A673 (cell line): ENCODE data around the gene BACH2. TPM values are rescaled to one million over a fixed set of nuclear protein-coding genes. Genes with fewer than 3 reads are reported as not detected.

Source experiments
- BruUV-seq: library from RNA; stranded (reverse); fragments of 400-500 nt; replicated peaks from 2 replicates; lab custom pipeline; 2021; lab: Mats Ljungman, UMichigan
- CTCF ChIA-PET: fragments of 300-600 bp; sonication (Branson Sonifier 250); formaldehyde crosslinking; loops from one replicate; lab custom pipeline; 2022; ENCODE audit warnings: antibody characterized with exemption; lab: Charles Lee
- POLR2A ChIA-PET: fragments of 300-600 bp; sonication (Branson Sonifier 250); formaldehyde crosslinking; loops from one replicate; lab custom pipeline; 2022; ENCODE audit warnings: antibody characterized with exemption; ENCODE audit not compliant: low non-redundant PET; lab: Charles Lee
- DNase-seq: peaks from one replicate; pipeline ENCODE4 v3.0.0-alpha.2; 2015; ENCODE audit warnings: low spot score
- H3K27ac ChIP-seq: fragments of 200-600 bp; sonication (generic); 2 replicates; pipeline ENCODE4 v1.5.1; 2016; ENCODE audit warnings: mixed run types, low read depth, mild to moderate bottlenecking, mixed read lengths, antibody characterized with exemption, low read length; ENCODE audit not compliant: poor library complexity, severe bottlenecking
- H3K27me3 ChIP-seq: fragments of 200-600 bp; sonication (generic); replicated peaks from 2 replicates; pipeline ENCODE4 v1.6.1; 2017; ENCODE audit warnings: mixed run types, low read depth, mild to moderate bottlenecking, mixed read lengths, antibody characterized with exemption, low read length; ENCODE audit not compliant: insufficient read depth, poor library complexity
- H3K36me3 ChIP-seq: fragments of 200-600 bp; sonication (generic); 2 replicates; pipeline ENCODE4 v1.6.1; 2016; ENCODE audit warnings: mixed run types, mild to moderate bottlenecking, mixed read lengths, antibody characterized with exemption, low read length; ENCODE audit not compliant: insufficient read depth, poor library complexity, severe bottlenecking
- H3K4me1 ChIP-seq: fragments of 200-600 bp; sonication (generic); 2 replicates; pipeline ENCODE4 v1.6.1; 2017; ENCODE audit warnings: mixed run types, mild to moderate bottlenecking, mixed read lengths, antibody characterized with exemption, low read length; ENCODE audit not compliant: insufficient read depth, poor library complexity, severe bottlenecking
- H3K4me3 ChIP-seq: fragments of 200-600 bp; sonication (generic); 2 replicates; pipeline ENCODE4 v1.5.1; 2016; ENCODE audit warnings: low read depth, mixed run types, mild to moderate bottlenecking, mixed read lengths, low read length; ENCODE audit not compliant: poor library complexity, severe bottlenecking
- H3K9me3 ChIP-seq: fragments of 200-600 bp; sonication (generic); 2 replicates; pipeline ENCODE4 v1.6.1; 2016; ENCODE audit warnings: mixed run types, low read depth, mild to moderate bottlenecking, mixed read lengths, antibody characterized with exemption, low read length; ENCODE audit not compliant: poor library complexity, severe bottlenecking
- CTCF ChIP-seq: fragments of 300-800, 200-600 bp; sonication (generic); conservative IDR thresholded peaks from 2 replicates; pipeline ENCODE4 v1.5.1; 2017; ENCODE audit warnings: low read depth, mild to moderate bottlenecking, antibody characterized with exemption, low read length, moderate library complexity, mixed read lengths
- EZH2 ChIP-seq: fragments of 200-600 bp; sonication (generic); IDR thresholded peaks from 2 replicates; pipeline ENCODE4 v1.6.1; 2017; ENCODE audit warnings: borderline replicate concordance, low read depth, mild to moderate bottlenecking, mixed read lengths, antibody characterized with exemption, low read length; ENCODE audit not compliant: poor library complexity, severe bottlenecking
- intact Hi-C: fragments of 100-400 bp; cut with micrococcal nuclease; formaldehyde crosslinking; loops from one replicate; pipeline ENCODE4 v1.10.0; 2022; ENCODE audit not compliant: unreplicated experiment
- total RNA-seq: library from RNA; stranded (reverse); gene quantifications from 2 replicates; pipeline ENCODE4 v1.2.3, GENCODE V29; 2021

Gene BACH2
- total RNA-seq, 1 experiment from 2014 or later, result 0.37 TPM

- no peak for TF ChIP-seq EZH2
- no peaks in the 10 kb centered on the region for H3K4me1 ChIP-seq
- no TSS peak for BruUV-seq
- H3K36me3 ChIP-seq, result no peaks in the 10 kb centered on the region
- no peak overlapping the region for H3K27ac ChIP-seq
- no peak overlapping the region for H3K4me3 ChIP-seq
- ChIA-PET POLR2A (no interaction called here), CTCF (no interaction called here)
- intact Hi-C loops, result no loop called here
- H3K9me3 ChIP-seq, result no peaks in the 10 kb centered on the region
- no peaks in the 10 kb centered on the region for H3K27me3 ChIP-seq
- no peak for DNase-seq
Observed at GRCh38 chr6:90230548-90231215, 66.0 kb downstream of the BACH2 start.

DNA sequence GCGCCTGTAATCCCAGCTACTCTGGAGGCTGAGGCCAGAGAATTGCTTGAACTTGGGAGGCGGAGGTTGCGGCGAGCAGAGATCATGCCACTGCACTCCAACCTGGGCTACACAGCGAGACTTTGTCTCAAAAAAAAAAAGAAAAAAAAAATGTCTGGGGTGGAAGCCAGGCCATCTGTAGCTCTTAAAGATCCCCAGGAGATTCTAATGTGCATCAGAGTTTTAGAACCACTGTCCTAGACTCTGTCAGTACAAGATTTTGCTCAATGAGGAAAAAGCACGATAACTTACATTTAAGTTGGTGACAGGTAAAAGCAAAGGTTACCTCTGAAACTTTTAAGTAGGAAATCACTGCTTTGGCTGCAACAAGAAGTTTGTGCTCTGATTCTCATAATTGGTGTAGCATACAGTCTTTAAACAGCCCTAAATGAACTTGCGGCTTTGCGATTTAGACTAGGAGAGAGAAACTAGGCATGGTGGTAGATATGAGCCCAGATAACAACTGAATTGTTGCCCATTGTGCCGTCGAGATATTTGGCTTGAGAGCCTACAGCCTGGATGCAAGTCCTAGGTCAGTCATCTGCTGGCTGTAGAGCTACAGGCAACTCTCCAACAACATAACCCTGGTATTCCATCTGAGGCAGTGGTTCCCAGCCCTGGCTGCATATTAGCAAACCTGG, 67.2 kb downstream of the BACH2 start:
- intact Hi-C loops, result no loop called here
- Histone ChIP-seq H3K4me1 (no peaks in the 10 kb centered on the region), H3K4me3 (no peak overlapping the region), H3K27ac (no peak overlapping the region), H3K36me3 (no peaks in the 10 kb centered on the region), H3K27me3 (no peaks in the 10 kb centered on the region), H3K9me3 (no peaks in the 10 kb centered on the region)
- TF ChIP-seq CTCF, result no peak
- TF ChIP-seq EZH2, result no peak
- BruUV-seq, result no TSS peak
- ChIA-PET POLR2A (no interaction called here), CTCF (interaction anchor here (0.6 kb wide), 1 partner anchor 250 kb away, joined by 3 read pairs; no protein-coding TSS in a partner anchor)
- no peak for DNase-seq

DNA sequence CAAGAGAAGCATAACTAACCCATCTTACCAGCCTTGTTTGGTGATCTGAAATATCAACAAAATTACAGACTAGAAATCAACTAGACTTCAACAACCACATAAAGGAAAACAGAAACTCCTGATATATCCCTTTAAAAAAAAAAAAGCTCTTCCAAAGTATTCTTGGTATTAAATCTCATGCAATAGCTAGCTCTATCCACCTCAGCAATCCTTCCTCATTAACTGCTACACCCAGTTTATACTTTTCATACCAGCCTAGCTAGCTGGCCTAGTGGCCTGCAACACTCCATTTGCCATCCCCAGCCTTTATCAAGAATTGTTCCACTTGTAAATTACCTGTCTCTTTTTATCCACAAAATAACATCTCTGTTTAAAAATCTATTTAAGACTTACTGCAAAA, 69.0 kb downstream of the BACH2 start:
- no TSS peak for BruUV-seq
- no peaks in the 10 kb centered on the region for H3K36me3 ChIP-seq
- TF ChIP-seq CTCF, result no peak
- no peak for TF ChIP-seq EZH2
- no peak overlapping the region for H3K27ac ChIP-seq
- intact Hi-C loops, result no loop called here
- DNase-seq, result no peak
- peaks cover 4% of the 10 kb centered on the region for H3K9me3 ChIP-seq
- CTCF ChIA-PET, result no interaction called here
- POLR2A ChIA-PET, result no interaction called here
- no peak overlapping the region for H3K4me3 ChIP-seq
- H3K4me1 ChIP-seq, result no peaks in the 10 kb centered on the region
- H3K27me3 ChIP-seq, result no peaks in the 10 kb centered on the region

DNA sequence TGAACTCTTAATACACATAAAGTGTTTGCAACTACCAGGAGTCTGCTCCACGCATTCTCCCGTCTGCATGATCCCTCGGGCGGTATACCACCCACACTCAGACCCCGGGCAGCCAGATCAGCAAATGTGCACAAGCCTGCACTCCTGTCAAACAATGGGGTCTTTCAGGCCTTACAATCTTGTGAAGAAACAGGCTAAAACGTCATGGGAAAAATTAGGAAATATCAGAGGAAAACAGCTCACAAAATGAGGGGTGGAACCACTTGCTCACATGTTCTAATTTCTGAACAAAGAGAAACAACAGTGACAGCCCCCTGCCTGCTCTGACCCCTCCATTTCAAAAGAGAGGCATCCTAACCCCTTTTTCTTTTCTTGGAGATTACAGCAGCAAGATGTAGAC, 69.4 kb downstream of the BACH2 start:
- no peak for TF ChIP-seq EZH2
- TF ChIP-seq CTCF, result no peak
- no peak overlapping the region for H3K4me3 ChIP-seq
- CTCF ChIA-PET, result no interaction called here
- intact Hi-C loops, result no loop called here
- no peaks in the 10 kb centered on the region for H3K27me3 ChIP-seq
- POLR2A ChIA-PET, result no interaction called here
- H3K4me1 ChIP-seq, result no peaks in the 10 kb centered on the region
- H3K36me3 ChIP-seq, result no peaks in the 10 kb centered on the region
- no peak overlapping the region for H3K27ac ChIP-seq
- DNase-seq, result no peak
- H3K9me3 ChIP-seq, result peaks cover 5% of the 10 kb centered on the region
- BruUV-seq, result no TSS peak
